Panc1 (cell line): Measurements from ENCODE around the gene DMRT3.

Experiments used
- CTCF ChIP-seq: fragments of 450-650 bp; IDR thresholded peaks from 2 replicates; pipeline ENCODE4 v1.5.1; 2017; ENCODE audit warnings: mild to moderate bottlenecking
- POLR2AphosphoS5 ChIP-seq: IDR thresholded peaks from 2 replicates; pipeline ENCODE4 v1.6.1; 2012; ENCODE audit warnings: mild to moderate bottlenecking, low read depth, low read length, moderate library complexity

GRCh38 chr9:965497-965896, 11.0 kb upstream of the DMRT3 start:
- TF ChIP-seq CTCF (no peak), POLR2AphosphoS5 (no peak)
